ENCODE measurements around the gene AKAP9. TPM values are rescaled to one million over a fixed set of nuclear protein-coding genes. Genes with fewer than 3 reads are reported as not detected.
"Not testable (repeated sequence)": the region's sequence is repeated elsewhere in the genome, so short reads cannot be mapped to it uniquely, and the experiment has no call there.

Gene AKAP9
- total RNA-seq, 2 donors from 2014 or later, result 70.0 to 93.9 TPM

DNA sequence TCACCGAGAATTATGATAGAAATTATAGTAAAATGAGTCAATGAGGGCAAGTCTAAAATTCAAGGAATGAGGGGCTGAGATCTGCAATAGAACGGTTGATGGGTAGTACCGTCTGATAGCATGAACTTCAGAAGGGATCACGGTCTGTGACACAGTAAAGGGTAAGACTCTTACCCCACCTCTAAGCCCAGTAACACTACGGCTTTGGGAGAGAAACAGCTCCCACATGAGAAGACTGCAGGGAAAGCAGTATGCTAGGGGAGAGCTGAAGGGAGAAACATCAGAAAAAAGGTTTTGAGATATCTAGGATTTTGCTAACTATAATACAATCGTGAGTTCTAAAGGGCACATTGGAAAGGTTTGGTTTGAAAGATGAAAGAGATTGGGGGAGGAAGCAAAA is 12.8 kb upstream of the AKAP9 start:
- Histone ChIP-seq H3K27me3 (no peaks in the 10 kb centered on the region), H3K4me3 (no peak overlapping the region), H3K36me3 (replicated peaks in 1 of 2; ENCODE audit: insufficient read depth in 1 of 2, low read depth in 2 of 2) (no peaks in the 10 kb centered on the region), H3K9me3 (no peaks in the 10 kb centered on the region), H3K27ac (no peak overlapping the region), H3K4me1 (no peaks in the 10 kb centered on the region)
- DNase-seq (no peak), ATAC-seq (no peak)
- no peak for TF ChIP-seq POLR2A (IDR thresholded peaks at IDR 0.05)
- intact Hi-C loops (cut with DNase I), result no loop called here
- 74 to 80% methylated on average over 6 of the region's 6 CpGs for WGBS, 2 donors

DNA sequence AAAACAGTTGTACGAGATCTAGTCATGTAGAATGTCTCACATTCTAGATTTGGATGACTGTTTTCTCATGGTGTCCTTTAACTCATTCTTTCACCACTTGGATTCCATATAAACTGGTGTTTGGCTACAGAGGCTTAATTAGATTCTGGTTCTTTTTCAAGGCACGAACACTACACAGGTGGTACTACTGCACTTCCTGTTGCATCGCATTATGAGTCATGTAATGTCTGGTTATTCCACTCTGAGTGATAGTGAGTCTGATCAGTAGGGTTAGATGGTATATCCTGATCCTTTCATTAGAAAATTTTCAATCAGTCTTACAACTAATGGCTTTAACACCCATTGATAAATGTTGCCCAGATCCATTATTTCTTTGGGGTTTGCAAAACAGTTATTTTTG is 11.2 kb upstream of the AKAP9 start:
- ATAC-seq (no peak), DNase-seq (no peak)
- no peaks in the 10 kb centered on the region for H3K4me1 ChIP-seq
- no peaks in the 10 kb centered on the region for H3K27me3 ChIP-seq
- intact Hi-C loops (cut with DNase I), result no loop called here
- no peak overlapping the region for H3K4me3 ChIP-seq
- H3K9me3 ChIP-seq, result no peaks in the 10 kb centered on the region
- no peak for TF ChIP-seq POLR2A (IDR thresholded peaks at IDR 0.05)
- TF ChIP-seq, protein P1, sequence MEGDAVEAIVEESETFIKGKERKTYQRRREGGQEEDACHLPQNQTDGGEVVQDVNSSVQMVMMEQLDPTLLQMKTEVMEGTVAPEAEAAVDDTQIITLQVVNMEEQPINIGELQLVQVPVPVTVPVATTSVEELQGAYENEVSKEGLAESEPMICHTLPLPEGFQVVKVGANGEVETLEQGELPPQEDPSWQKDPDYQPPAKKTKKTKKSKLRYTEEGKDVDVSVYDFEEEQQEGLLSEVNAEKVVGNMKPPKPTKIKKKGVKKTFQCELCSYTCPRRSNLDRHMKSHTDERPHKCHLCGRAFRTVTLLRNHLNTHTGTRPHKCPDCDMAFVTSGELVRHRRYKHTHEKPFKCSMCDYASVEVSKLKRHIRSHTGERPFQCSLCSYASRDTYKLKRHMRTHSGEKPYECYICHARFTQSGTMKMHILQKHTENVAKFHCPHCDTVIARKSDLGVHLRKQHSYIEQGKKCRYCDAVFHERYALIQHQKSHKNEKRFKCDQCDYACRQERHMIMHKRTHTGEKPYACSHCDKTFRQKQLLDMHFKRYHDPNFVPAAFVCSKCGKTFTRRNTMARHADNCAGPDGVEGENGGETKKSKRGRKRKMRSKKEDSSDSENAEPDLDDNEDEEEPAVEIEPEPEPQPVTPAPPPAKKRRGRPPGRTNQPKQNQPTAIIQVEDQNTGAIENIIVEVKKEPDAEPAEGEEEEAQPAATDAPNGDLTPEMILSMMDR (IDR thresholded peaks at IDR 0.05), result no peak
- 88 to 97% methylated on average over 3 of the region's 3 CpGs for WGBS, 2 donors
- H3K27ac ChIP-seq, result no peak overlapping the region
- no peaks in the 10 kb centered on the region for H3K36me3 ChIP-seq (replicated peaks in 1 of 2; ENCODE audit: insufficient read depth in 1 of 2, low read depth in 2 of 2)

DNA sequence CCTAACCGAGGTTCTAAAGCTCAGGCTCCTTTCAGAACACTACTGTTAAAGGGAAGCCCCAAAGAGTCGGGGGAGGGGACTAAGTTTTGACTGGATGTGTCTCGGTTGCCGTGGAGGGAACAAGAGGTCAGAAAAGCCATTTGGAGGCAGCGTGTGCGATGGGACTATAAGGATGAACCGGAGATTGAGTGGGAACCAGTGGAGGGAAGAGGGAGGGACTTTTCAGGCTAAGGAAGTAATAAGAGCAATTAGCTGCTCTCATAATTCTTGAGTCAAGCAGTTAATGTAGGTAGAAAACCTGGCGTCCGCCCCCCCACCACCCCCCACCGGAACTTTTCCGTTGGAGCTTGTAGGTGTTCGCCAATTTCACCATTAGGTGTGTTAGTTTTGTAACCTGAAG is 491 bp upstream of the AKAP9 start:
- TF ChIP-seq, protein P1 (IDR thresholded peaks at IDR 0.05), result no peak
- TF ChIP-seq POLR2A (IDR thresholded peaks at IDR 0.05), result no peak
- H3K27ac ChIP-seq, result peak overlapping the region; percentile 83 to 97 (median 90)
- ATAC-seq, result peak; percentile 32
- peak; percentile 15 to 28 (median 24) for DNase-seq
- no peaks in the 10 kb centered on the region for H3K9me3 ChIP-seq
- H3K27me3 ChIP-seq, result no peaks in the 10 kb centered on the region
- intact Hi-C loops (cut with DNase I), result no loop called here
- H3K4me3 ChIP-seq, result peak overlapping the region; percentile 44 to 68
- WGBS, 2 donors, result 0 to 1% methylated on average over 12 of the region's 12 CpGs
- H3K36me3 ChIP-seq (replicated peaks in 1 of 2; ENCODE audit: insufficient read depth in 1 of 2, low read depth in 2 of 2), result no peaks in the 10 kb centered on the region
- H3K4me1 ChIP-seq, result peaks cover 23% of the 10 kb centered on the region

DNA sequence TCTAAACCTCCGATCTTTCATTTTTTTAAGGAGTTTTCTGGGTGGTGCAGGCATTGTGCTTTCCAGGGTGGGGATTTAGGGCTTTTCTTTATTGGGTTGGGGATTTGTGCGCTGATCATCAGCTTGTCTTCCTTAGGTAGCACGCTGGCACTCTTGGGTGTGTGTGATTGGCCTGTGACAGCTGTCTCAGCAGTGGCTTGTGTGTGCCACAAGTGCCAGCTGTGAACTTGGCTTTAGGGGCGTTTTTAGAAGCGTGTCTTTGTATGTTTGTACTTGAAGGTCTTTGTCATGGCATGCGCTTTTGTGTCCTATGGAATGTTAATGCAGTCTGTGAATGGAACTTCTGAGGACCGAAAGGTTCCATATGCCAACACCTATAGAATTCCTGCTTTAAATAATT is 788 bp downstream of the AKAP9 start:
- Histone ChIP-seq H3K36me3 (replicated peaks in 1 of 2; ENCODE audit: insufficient read depth in 1 of 2, low read depth in 2 of 2) (no peaks in the 10 kb centered on the region), H3K27me3 (no peaks in the 10 kb centered on the region), H3K4me3 (peak overlapping the region; percentile 44 to 68), H3K4me1 (peaks cover 34% of the 10 kb centered on the region), H3K9me3 (no peaks in the 10 kb centered on the region), H3K27ac (peak overlapping the region; percentile 83 to 97 (median 90))
- ATAC-seq (peak; percentile 41), DNase-seq (peak; percentile 56 to 71 (median 60))
- intact Hi-C loops (cut with DNase I), result no loop called here
- no peak for TF ChIP-seq POLR2A (IDR thresholded peaks at IDR 0.05)
- TF ChIP-seq, protein P1 (IDR thresholded peaks at IDR 0.05), result no peak
- 2 to 3% methylated on average over 7 of the region's 7 CpGs for WGBS, 2 donors

DNA sequence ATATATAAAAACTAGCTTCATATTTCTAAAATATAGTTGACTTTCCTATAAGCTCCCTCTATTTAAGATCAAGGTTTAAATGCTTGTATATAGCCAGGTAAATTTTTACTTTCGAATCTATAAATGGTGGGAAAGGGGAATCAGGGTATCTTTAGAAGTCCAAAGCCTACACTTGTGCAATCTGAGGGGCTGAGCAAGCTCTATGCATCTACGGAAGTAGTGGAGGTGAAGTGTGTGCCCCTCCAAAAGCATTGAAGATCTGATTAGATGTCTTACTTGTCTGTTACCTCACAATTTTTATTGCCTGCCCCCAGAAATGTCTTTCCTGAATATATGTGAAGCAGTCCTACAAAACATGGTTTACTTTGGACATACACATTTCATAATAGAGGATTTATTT is 1.6 kb downstream of the AKAP9 start:
- Histone ChIP-seq H3K9me3 (no peaks in the 10 kb centered on the region), H3K27ac (peak overlapping the region in 2 of 4 donors; percentile 19 to 96), H3K36me3 (replicated peaks in 1 of 2; ENCODE audit: insufficient read depth in 1 of 2, low read depth in 2 of 2) (no peaks in the 10 kb centered on the region), H3K4me1 (peaks cover 35% of the 10 kb centered on the region), H3K4me3 (peak overlapping the region in 1 of 2 donors; percentile 1), H3K27me3 (no peaks in the 10 kb centered on the region)
- no peak for ATAC-seq
- intact Hi-C loops (cut with DNase I), result no loop called here
- WGBS, 2 donors, result 3 to 13% methylated on average over 2 of the region's 2 CpGs
- TF ChIP-seq, protein P1 (IDR thresholded peaks at IDR 0.05), result no peak
- TF ChIP-seq POLR2A (IDR thresholded peaks at IDR 0.05), result no peak
- DNase-seq, result no peak

GRCh38 chr7:91944970-91945369 is 4.3 kb downstream of the AKAP9 start:
- peak overlapping the region in 2 of 4 donors; percentile 19 to 54 for H3K27ac ChIP-seq
- intact Hi-C loops (cut with DNase I); H3K27me3 ChIP-seq; H3K4me3 ChIP-seq; ATAC-seq; H3K36me3 ChIP-seq (replicated peaks in 1 of 2; ENCODE audit: insufficient read depth in 1 of 2, low read depth in 2 of 2); DNase-seq; H3K9me3 ChIP-seq: not testable (repeated sequence)
- 92 to 96% methylated on average over 5 of the region's 5 CpGs for WGBS, 2 donors
- peaks cover 38% of the 10 kb centered on the region for H3K4me1 ChIP-seq

Measured in body of pancreas (tissue), 4 donors.